Stimulated activated naive CD4-positive, alpha-beta T cell (primary cell): ENCODE data around the gene EEF1B2.
"Not testable (repeated sequence)": the region's sequence is repeated elsewhere in the genome, so short reads cannot be mapped to it uniquely, and the experiment has no call there.

Experiments used
- DNase-seq, 6 experiments: peaks; one replicate each; lab custom pipeline; 2025; lab: John Stamatoyannopoulos, UW

The EEF1B2 gene

GRCh38 chr2:206159346-206160124 is at the start of gene EEF1B2, which contains the start of gene NDUFS1:
Gene EEF1B2 (plus strand): TSS chr2:206159895. CDS start chr2:206159980, 85 bp downstream.
Gene NDUFS1 (minus strand): TSS chr2:206159444. CDS start chr2:206153678, 5,766 bp downstream.
- DNase-seq = peak; percentile 92 to 99 (median 96)

- no peak for DNase-seq
Observed at GRCh38 chr2:206112108-206112507, 47.6 kb upstream of the EEF1B2 start.

- no peak for DNase-seq
Observed at GRCh38 chr2:206112846-206113547, 46.7 kb upstream of the EEF1B2 start.

GRCh38 chr2:206115026-206115578 is 44.6 kb upstream of the EEF1B2 start:
- no peak for DNase-seq

GRCh38 chr2:206116278-206116677 is 43.4 kb upstream of the EEF1B2 start:
- no peak for DNase-seq

GRCh38 chr2:206122569-206122968 is 37.1 kb upstream of the EEF1B2 start:
- DNase-seq = not testable (repeated sequence)

- DNase-seq = no peak
Observed at GRCh38 chr2:206125901-206126300, 33.8 kb upstream of the EEF1B2 start.

- DNase-seq = no peak
Observed at GRCh38 chr2:206127656-206128055, 32.0 kb upstream of the EEF1B2 start.

GRCh38 chr2:206143451-206143850 is 16.2 kb upstream of the EEF1B2 start:
- DNase-seq = no peak

- DNase-seq = no peak
Observed at GRCh38 chr2:206144383-206144782, 15.3 kb upstream of the EEF1B2 start.

- DNase-seq = no peak
Observed at GRCh38 chr2:206145665-206146064, 14.0 kb upstream of the EEF1B2 start.

GRCh38 chr2:206149330-206149729 is 10.4 kb upstream of the EEF1B2 start:
- DNase-seq = no peak

GRCh38 chr2:206150168-206150567 is 9.5 kb upstream of the EEF1B2 start:
- no peak for DNase-seq

- DNase-seq = no peak
Observed at GRCh38 chr2:206150631-206151030, 9.1 kb upstream of the EEF1B2 start.

GRCh38 chr2:206154197-206154596 is 5.5 kb upstream of the EEF1B2 start:
- no peak for DNase-seq

- not testable (repeated sequence) for DNase-seq
Observed at GRCh38 chr2:206157014-206157413, 2.7 kb upstream of the EEF1B2 start.

GRCh38 chr2:206158563-206159345 is 941 bp upstream of the EEF1B2 start:
- DNase-seq = no peak

GRCh38 chr2:206160125-206160806 is 571 bp downstream of the EEF1B2 start:
- DNase-seq = no peak

- no peak for DNase-seq
Observed at GRCh38 chr2:206160807-206161179, 1.1 kb downstream of the EEF1B2 start.

- not testable (repeated sequence) for DNase-seq
Observed at GRCh38 chr2:206162401-206162800, 2.7 kb downstream of the EEF1B2 start.

- peak in 1 of 6 experiments; percentile 6 for DNase-seq
Observed at GRCh38 chr2:206163251-206163880, 3.7 kb downstream of the EEF1B2 start.
